HG03460 (cell line): ENCODE data around the gene KPNA1.
A peak's percentile ranks its signal among the peaks of the same experiment; 100 is the strongest.

Source experiments
- ATAC-seq: cut with Tn5 transposase; IDR thresholded peaks from one replicate; pipeline ENCODE4 v1.9.1; 2021; ENCODE audit not compliant: unreplicated experiment

The KPNA1 gene

DNA sequence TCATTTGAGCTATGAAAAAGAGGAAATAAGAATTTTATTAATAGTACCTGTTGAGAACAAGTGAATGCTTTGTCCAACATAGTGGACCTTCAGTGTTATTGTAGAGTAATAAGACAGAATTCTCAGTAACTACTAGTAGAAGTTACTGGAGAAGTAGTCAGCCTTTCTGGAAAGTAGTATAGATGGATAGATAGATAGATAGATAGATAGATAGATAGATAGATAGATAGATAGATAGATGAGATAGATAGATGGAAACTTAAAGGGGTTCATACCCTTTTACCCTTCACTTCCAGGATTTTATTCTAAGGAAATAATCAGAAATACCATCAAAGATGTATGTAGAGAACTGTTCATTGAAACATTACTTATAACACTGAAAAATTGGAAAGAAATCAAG is 125.5 kb downstream of the KPNA1 start:
- no peak for ATAC-seq

DNA sequence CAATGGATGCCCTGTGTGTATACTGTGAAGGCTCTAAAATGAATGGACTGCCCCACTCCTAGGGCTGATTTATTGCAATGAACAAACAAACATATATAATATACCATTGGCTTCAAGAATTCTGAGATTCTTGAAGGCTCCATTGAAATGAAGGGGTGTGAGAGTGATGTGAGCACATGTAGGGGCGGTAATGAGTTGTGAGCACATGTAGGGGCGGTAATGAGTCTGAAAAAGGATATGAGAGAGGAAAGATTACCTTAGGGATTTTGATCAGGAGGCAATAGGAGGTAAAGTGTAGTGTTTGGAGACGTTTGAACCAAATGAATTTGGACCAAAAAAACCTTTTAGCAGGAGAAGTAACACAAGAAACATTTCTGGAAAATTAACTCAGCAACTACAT is 127.0 kb downstream of the KPNA1 start:
- ATAC-seq = no peak

GRCh38 chr3:122383771-122384697 is 130.7 kb downstream of the KPNA1 start, which contains the start of gene FAM162A:
Gene FAM162A (plus strand): TSS chr3:122384182. CDS start chr3:122384266, 84 bp downstream.
- peak; percentile 91 for ATAC-seq

DNA sequence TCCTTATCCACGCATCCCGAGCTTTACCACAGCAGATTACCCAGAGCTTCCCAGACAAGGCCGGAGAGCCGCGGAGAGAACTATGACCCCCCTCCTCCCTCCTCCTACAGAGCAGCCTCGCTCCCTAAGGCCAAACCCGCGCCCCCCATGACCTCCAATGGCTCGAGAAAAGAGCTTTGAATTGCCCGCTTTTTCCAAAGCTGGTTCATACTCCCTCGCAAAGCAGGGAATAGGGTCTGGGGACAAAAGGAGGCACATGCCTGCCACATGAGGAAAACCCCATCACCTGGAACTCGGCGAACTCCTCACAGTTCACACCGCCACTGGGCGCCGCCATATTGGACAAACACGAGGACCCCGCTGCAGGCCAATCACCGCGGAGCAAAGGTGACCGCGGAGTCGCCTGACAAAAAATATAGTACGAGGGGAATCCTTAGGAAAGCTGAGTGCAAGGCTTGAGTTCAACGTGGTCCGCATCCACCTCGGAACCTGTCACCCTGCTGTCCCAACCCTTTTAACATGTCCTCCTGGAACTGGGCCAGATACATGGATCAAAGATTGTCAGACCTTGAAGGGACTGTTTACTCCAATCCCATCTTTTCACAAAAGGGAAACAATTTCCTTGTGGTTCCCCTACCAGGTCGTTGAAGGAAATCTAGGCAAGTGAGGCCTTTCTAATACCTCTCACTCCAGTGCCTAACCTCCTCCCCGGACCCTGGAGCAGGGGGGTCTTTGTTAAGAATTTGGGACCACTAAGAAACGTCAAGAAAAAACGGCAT is 131.7 kb downstream of the KPNA1 start, which contains the start of gene MIX23:
TSS of gene MIX23 (minus strand) at position 344 of the 779 bp plus-strand sequence. CDS start at position 337, 7 bp downstream.
- peak; percentile 42 for ATAC-seq

- ATAC-seq = no peak
Measured at GRCh38 chr3:122377975-122378374, 136.8 kb downstream of the KPNA1 start.

- ATAC-seq = no peak
Measured at GRCh38 chr3:122374034-122374433, 140.7 kb downstream of the KPNA1 start.
